Left ventricle myocardium superior (tissue), 1 donor: ENCODE data around the gene TDRD15. TPM values are rescaled to one million over a fixed set of nuclear protein-coding genes. Genes with fewer than 3 reads are reported as not detected.
"Not testable (repeated sequence)": the region's sequence is repeated elsewhere in the genome, so short reads cannot be mapped to it uniquely, and the experiment has no call there.

Experiments
- ATAC-seq: fragments of 200-7000 bp; cut with Tn5 transposase; one replicate; pipeline ENCODE4 v1.9.1; 2020; ENCODE audit warnings: mild to moderate bottlenecking, moderate library complexity
- DNase-seq: peaks from one replicate; pipeline ENCODE4 v3.0.0-alpha.2; 2020
- intact Hi-C: fragments of 100-400 bp; cut with micrococcal nuclease; formaldehyde crosslinking; loops from one replicate; pipeline ENCODE4 v1.11.0; 2022
- total RNA-seq: library from RNA; stranded (reverse); fragmentation: NEBNext Ultra II Directional; extraction: Animal tissue kit (Norgen Biotek cat#: 25700); gene quantifications from one replicate; pipeline ENCODE4 v1.2.1, GENCODE V29; 2021
- donor health status: DM: no; HTN: yes; CAD: no; lungs with severe emphysema.

The TDRD15 gene
- total RNA-seq, 1 donor from 2014 or later = not detected

DNA sequence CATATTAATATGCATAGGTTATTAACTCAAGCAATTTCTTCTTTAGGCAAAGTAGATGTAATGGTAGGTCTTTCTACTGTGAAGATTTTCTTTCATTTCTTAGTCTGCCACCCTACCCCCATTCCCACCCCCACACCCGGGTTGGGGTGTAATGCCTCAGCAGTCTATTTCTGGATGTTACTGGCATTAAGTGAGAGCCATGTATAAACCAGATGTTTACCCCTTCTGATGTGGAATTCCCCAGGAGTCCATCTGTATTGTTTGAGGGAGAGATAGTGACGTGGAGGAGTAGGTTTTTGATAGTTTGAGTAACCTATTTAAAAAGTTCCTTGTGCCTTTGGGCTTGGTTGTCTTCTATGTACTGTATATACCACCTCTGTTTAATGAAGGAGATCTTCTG is 11.8 kb downstream of the TDRD15 start:
- intact Hi-C loops = no loop called here
- DNase-seq (no peak), ATAC-seq (no peak)

DNA sequence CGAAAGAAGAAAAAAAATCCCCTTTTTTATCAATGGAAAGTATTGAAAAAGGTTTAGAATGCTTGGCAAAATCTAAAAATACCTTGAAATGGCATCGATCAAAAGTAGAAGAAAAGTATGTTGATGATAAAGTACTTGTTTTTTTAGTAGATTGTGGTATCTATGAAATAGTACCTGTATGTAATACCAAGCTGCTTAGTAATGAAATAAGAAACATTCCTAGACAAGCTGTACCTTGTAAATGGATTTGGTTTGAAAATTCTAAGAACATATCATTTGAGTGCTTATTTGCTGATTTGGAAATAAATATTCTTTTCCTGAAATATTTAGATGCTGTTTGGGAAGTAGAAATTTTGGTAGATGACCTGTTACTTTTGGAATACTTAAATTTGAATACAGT is 18.4 kb downstream of the TDRD15 start:
- no peak for ATAC-seq
- intact Hi-C loops = no loop called here
- DNase-seq = no peak

DNA sequence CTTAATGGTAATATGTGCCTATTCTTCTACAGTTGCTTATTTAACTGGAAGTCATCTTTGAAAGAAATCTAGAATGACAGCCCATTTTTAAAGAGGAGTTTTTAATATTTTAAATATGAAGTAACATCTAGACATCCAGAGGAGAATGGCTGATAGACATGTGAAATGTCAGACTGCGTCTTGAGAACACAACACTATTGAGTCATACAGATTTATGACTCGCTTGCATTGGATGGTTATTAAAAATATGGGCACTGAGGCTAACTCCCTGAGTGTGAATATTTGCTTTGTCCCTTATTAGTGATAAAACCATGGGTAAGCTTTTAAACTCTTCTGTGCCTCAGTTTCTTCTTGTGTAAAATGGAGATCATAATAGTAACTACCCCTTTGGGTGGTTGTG is 22.9 kb downstream of the TDRD15 start:
- DNase-seq = no peak
- ATAC-seq = no peak
- intact Hi-C loops = no loop called here

DNA sequence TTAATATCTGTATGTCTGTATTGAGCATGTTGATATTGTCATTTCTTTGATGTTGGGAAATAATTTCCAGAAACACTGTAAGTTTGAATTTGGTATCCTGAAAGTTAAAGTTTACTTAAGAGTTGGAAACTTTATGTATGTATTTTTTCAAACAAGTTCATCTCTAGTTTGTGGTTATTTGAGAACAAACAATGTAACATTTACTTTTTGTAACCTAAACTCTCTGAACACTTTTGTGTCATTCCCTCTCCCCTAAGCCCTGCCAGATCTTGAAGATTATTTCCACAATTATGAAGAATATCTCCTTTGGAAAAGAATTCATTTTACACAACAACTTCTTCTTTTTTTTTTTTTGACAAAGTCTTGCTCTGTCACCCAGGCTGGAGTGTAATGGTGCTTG is 24.9 kb downstream of the TDRD15 start:
- ATAC-seq (no peak), DNase-seq (no peak)
- intact Hi-C loops = no loop called here

DNA sequence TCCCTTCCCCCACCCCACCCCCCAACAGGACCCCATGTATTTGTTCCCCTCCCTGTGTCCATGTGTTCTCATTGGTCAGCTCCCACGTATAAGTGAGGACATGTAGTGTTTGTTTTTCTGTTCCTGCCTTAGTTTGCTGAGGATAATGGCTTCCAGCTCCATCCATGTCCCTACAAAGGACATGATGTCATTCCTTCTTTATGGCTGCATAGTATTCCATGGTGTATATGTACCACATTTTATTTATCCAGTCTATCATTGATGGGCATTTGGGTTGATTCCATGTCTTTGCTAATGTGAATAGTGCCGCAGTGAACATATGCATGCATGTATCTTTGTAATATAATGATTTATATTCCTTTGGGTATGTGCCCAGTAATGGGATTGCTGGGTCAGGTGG is 27.5 kb downstream of the TDRD15 start:
- DNase-seq, intact Hi-C loops, ATAC-seq: not testable (repeated sequence)

DNA sequence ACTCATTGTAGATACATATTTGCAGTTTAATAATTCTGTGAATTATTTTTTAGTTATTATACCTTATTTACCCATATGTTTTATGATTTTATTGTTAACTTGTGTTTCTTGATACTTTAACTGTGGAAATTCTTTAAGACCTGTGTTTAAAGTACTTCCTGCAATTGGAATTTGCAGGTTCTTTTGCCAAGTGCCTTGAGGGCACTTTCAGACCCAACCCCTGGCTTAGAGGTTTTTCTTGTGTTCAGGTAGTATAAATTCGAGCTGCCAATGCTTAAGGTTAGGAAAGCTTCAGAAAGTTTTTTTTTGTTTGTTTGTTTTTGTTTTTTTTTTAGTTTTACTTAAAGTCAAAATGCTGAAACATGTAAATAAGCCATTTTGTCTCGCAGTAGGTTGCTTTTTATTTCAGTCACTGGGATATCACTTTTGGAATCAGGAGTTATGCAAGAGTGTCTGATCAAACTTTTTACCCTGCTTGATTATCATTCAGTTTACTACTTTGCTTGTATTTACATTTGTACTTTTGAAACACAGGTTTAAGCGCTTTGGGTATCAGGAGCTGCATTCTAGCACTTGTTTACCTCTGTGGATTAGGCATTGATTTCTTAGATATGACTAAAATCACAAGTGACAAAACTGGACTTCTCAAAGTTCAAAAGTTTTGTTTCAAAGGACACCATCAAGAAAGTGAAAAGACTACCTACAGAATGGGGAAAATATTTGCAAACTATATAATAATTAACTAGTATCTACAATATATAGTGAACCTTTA is 31.8 kb downstream of the TDRD15 start:
- intact Hi-C loops = no loop called here
- no peak for ATAC-seq
- DNase-seq = no peak

DNA sequence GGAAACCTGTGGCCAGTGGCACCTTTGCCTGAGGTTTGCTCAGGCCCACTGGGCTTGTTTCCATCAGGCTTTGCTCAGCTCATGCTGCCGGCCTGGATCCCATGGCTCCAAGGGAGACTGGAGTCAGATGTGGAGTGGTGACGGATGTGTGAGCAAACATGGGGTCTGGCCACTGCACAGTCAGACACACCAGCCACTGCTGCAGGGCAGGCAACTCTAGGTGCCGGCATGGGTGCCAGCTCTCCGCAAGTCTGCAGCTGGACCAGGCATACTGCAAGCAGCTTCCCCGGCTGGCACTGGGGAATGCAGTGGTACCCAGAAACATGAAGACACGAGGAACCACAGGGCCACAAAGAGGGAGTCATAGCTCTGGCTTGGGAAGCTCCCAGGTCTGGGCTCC is 37.4 kb downstream of the TDRD15 start:
- ATAC-seq (no peak), DNase-seq (no peak)
- intact Hi-C loops = no loop called here

DNA sequence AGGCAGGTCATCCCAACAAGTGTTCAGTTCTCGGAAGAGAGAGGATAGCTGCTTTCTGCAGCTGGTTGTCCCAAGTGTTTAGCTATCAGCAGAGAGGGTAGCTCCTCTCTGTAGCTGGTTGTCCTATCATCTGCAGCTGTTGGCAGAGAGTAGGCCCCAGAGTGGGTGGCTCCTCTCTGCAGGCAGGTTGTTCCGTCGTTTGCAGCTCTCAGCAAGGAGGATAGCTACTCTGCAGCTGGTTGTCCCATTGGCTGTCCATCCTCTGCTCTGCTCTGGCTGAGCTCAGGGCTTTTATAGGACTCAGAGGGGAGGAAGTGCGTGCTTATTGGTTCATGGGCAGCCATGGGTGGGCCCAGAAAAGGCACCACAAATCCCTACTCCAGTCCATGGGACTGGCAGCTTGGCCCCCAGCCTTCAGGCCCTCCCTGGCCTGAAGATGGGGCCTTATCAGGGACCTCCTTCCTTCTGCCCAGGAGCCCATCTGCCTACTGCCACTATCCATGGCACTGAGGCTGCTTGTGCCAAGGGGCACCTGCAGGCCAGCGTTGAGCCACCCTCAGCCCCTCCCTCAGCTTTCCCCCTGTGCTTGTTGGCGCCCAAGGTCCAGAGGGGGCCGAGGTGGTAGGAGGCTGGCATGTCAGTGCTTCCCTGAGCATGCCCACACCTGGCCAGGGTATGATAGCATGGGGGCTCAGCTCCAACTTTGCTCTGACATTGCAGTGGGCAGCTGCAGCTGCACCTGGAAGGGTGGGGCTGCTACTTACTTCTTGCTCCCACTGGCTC is 38.3 kb downstream of the TDRD15 start:
- DNase-seq (no peak), ATAC-seq (no peak)
- intact Hi-C loops = no loop called here

DNA sequence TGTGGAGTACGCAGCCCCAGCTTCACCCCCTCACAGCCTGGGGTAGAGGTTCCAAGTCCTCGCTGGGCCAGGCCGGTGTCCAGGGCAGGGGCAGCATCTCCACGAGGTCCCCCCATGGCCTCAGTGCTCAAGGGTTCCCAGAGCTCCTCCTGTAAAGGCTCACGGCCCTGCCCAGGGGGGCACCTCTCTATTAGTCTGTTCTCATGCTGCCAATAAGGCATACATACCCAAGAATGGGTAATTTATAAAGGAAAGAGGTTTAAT is 38.8 kb downstream of the TDRD15 start:
- ATAC-seq (no peak), DNase-seq (no peak)
- intact Hi-C loops = no loop called here

DNA sequence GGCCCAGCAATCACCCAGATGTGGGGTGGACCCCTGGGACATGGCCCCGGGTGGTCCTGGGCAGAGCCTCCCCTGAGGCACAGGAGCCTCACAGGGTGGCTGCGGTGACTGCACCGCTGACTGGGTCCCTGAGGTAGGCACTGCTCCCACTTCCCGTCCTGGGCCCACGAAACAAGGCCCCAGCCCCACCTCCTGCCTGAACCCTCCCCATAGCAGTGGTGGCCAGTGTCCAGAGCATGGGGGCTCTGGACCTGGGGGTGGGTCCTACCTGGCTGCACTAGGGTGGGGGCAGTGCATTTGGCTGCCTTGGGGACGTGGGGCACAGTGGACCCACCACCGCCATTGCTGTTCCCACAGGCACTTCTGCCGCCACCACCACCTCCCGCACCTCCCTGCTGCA is 39.4 kb downstream of the TDRD15 start:
- intact Hi-C loops = no loop called here
- DNase-seq (no peak), ATAC-seq (no peak)

DNA sequence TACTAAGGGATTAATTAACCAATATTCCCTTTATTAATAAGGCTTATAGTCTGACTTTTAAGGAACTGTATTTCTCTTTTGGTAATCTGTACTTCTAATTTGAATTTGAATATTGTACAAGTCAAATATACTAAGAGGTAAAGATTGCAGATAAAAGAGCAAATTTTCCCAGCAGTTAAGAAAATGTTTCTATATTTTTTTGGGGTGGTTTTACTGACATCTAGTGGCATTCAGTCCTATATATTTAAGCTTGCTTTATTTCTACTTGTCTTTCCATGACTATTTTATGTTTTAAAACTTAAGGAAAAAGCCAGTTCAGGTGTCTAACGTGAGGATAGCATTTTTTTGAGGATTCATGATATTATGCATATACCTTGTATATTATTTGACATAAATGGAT is 41.6 kb downstream of the TDRD15 start:
- intact Hi-C loops = no loop called here
- ATAC-seq = no peak
- DNase-seq = no peak

DNA sequence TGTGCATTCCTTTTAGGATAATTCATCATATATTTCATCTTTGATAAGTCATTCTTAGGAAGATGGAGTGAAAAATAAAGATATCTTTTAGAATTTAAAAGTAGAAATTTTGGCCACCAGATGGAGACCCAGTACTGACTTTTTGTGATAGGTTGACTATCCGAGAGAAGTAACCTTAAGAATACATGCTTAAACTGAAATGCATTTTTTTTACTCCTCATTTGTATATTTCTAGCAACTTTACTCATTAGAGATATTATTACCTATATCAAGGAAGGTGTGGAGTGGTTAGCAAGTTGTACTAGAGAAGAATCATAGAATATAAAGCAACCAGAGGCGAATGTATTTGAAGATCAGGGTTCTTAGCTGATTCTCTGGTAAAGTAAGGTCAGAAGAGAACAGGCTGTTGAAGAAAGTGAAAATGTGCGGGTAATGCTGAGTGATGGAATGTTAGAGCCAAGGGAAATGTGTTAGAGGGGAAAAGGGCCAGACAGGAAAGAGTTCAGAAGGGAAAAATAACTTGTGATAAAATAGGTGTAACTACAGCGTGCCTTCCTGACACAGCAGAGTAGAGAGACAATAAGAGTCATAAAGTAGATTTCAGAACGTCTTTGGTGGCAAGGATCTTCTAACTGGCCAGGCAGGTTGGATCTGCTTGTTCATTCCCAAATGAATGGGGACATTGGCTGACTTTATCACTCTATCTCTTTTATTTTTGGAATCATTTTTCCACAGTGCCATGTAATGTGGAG is 52.3 kb downstream of the TDRD15 start:
- intact Hi-C loops = loop anchor here (2.0 kb wide), 1 partner anchor 141 kb away; no protein-coding TSS in a partner anchor
- peak; percentile 64 for ATAC-seq
- DNase-seq = no peak

DNA sequence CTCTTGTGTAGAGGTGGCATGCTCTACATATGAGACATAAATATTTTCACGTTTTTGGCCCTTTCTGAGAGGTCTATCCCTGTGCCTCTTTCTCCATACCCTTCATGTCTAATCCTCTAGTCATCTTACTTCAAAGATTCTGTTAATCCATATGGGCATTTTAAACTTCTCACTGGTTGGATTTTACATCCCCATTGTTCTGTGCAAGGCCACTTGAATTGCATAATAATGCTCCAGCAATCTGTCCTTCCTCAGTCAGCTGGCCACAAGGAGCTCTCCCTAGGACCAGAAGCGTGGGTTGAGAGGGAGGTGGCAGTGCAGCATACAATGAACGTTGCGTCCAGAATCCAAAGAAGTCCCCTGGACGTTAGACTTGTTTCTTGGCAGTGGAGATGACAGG is 58.2 kb downstream of the TDRD15 start:
- ATAC-seq (no peak), DNase-seq (no peak)
- intact Hi-C loops = no loop called here

DNA sequence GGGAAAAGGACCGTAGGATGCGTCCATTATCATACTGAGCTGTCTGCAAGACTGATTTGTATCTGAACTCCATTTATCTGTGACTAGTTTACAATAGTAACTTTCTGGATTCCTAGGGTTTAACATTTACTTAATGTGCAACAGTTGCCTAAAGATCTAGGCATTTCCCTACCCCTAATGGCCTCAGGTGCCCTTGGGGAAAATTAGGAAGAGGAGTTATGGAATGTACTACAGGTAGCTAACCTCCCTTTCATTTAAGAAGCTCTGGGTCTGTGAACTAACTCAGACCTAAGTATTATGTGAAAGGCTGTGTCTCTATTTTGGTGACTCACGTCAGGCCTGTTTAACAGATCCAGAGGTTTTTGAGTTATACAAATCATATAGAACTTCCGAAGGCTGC is 59.5 kb downstream of the TDRD15 start:
- ATAC-seq (no peak), DNase-seq (no peak)
- intact Hi-C loops = no loop called here

DNA sequence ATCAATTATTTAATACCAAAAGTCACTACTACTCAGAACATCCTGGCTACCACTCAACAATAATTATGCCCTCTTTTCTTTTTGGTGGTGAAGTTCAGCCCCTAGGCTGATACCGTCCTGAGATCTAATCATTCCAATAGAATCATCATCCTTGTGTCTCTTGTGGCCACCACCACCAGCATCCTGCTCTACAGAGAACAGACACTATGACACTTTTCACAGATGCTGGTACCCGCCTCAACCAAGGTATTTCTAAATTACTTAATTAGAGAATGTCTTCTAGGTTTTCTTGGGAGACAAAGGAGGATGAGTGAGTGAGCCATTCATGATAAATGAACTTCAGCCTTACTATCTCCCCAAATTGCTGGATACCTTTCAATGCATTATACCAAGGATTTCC is 60.0 kb downstream of the TDRD15 start:
- intact Hi-C loops = no loop called here
- DNase-seq (no peak), ATAC-seq (no peak)

DNA sequence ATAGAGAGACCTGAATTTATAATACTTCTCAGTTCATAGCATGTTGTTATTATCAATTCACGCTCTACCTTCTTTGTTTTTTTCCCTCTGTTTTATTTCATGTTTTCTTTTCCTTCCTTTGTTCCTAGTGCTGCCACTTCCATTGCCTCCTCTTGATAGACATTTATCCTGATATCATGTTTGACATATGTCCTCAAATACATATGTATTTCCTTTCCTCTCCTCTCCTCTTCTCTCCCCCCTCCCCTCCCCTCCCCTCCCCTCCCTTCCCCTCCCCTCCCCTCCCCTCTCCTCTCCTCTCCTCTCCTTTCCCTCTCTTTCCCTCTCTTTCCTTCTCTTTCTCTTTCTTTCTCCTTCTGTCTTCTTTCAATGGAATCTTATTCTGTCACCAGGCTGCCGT is 67.8 kb downstream of the TDRD15 start:
- DNase-seq = no peak
- ATAC-seq = no peak
- intact Hi-C loops = no loop called here

Other genes with a start within 250 kb of the TDRD15 start
- gene APOB, start 79.9 kb upstream of the TDRD15 start, total RNA-seq = 9.7 TPM